ENCODE data around the gene OR14K1.
"Not testable (repeated sequence)": the region's sequence is repeated elsewhere in the genome, so short reads cannot be mapped to it uniquely, and the experiment has no call there.

OR14K1 gene

DNA sequence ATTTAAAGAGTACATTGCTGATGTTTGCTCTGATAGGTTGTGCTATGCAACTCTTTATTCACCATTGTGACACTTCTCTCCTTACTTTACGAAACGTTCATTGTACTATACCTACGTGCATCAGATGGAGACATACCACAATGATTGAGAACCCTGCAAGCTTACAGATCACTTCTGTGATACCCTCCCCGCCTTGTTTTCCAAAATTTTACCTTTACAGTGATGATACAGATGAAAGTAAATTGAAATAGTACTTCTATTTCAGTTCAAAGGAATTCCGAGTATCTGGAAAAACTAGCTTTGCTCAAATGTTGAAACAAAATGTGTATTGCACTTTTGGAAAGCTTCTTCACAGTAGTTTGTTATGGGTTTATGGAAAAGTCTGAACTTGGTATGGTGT, 3.3 kb downstream of the OR14K1 start:
- TF ChIP-seq CTCF (IDR thresholded peaks at IDR 0.05; ENCODE audit: extremely low read depth, missing control alignments): no peak
- no peak for DNase-seq (ENCODE audit: low spot score)

- DNase-seq (ENCODE audit: low spot score): not testable (repeated sequence)
Observed at GRCh38 chr1:247742215-247742760, 3.9 kb downstream of the OR14K1 start.

DNA sequence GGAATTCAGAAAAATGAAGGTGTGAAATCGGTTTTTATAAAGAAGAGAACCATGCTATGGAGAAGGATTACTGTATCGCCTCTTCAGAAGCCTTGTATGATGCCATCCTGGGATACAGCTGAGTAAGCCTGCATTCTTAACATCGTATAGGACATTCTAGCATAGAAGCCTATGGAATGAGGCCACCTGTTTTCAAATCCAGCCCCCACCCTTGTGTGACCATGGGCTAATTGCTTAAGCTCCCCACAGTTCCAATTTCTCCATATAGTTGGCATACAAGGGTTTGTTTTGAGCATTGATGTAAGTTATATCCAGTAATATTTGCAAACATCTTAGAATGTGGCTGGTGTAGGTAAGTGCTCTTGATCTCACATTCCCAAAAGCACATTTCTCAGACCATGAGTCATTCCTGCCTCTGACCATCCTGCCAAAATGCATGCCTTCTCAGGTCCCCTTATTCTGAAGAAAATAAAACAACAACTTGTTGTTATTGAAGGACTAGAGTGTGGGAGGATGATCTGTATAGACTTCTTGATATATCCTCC, 8.0 kb downstream of the OR14K1 start:
- DNase-seq (ENCODE audit: low spot score): no peak
- no peak for TF ChIP-seq CTCF (IDR thresholded peaks at IDR 0.05; ENCODE audit: extremely low read depth, missing control alignments)

DNA sequence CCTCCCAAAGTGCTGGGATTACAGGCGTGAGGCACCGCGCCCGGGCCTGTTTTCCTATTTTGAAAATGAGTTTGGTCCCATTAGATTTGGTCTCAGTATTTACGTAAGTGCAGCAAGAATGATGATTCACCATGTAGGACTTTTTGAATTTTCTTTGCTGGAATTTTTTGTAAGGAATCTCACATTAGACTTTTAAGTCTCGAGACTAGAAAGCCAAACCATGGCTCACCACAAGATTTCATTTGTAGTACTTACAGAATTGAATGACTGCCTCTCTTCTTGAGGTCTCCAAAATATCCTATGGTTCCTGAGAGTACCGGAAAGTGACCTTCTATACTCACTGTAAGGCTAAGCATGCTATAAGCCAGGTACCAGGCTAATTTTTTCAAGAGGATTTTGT, 9.2 kb downstream of the OR14K1 start:
- TF ChIP-seq CTCF (IDR thresholded peaks at IDR 0.05; ENCODE audit: extremely low read depth, missing control alignments): no peak
- no peak for DNase-seq (ENCODE audit: low spot score)

DNA sequence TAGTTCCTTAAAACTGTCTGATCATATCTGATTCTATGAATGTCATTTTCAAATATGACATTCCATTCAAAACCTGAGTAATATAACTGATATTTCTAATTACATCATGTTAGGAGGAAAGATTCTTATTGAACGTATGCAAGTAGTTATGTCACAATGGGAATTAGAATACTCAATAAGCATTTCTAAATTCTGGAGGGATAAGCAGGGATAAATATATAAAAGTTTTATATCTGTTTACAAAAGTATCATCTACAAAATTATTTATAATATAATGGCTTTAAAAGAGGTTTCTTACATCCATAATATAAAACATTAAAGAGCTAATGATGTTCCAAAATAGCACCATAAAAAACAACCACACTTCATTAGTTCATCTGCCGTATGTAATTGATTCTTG, 9.6 kb downstream of the OR14K1 start, which contains the start of gene OR14A2:
TSS of gene OR14A2 (minus strand) at position 101 of the 400 bp plus-strand sequence.
- TF ChIP-seq CTCF (IDR thresholded peaks at IDR 0.05; ENCODE audit: extremely low read depth, missing control alignments): no peak
- no peak for DNase-seq (ENCODE audit: low spot score)

GRCh38 chr1:247749870-247750269, 11.5 kb downstream of the OR14K1 start:
- TF ChIP-seq CTCF (IDR thresholded peaks at IDR 0.05; ENCODE audit: extremely low read depth, missing control alignments): no peak
- DNase-seq (ENCODE audit: low spot score): no peak

DNA sequence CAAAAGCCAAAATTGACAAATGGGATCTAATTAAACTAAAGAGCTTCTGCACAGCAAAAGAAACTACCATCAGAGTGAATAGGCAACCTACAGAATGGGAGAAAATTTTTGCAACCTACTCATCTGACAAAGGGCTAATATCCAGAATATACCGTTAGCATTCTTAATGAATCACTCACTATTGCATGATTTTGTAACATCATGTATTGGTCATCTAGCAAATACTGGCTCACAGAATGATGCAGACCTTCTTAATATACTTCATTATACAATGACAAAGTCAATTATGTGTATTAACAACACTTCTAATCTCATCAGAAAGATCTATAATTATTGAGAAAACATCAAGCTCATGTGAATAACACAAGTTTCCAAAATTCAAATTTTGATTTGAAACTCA, 15.9 kb downstream of the OR14K1 start:
- DNase-seq (ENCODE audit: low spot score): not testable (repeated sequence)

DNA sequence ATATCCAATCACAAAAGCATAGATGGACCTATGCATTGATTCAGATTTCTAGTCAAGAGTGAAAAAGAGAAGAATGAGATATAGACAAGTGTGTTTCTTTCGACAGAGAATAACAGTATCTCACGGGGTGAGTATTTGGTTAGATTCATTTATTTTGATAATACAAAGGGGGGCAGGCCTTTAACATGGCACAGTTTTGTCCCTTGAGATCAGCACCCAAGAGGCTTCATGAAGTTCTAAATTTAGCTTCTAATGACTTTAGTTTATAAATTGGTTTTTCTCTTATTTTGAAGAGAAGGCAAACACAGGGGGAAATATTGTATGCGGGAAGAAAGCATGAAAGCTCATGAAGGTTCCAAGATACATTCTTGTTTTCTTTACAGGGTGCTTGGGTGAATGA, 22.0 kb downstream of the OR14K1 start, which contains the start of gene OR1C1:
TSS of gene OR1C1 (minus strand) at position 101 of the 400 bp plus-strand sequence. CDS start 2,150 bp downstream, outside the sequence.
- DNase-seq (ENCODE audit: low spot score): no peak
- TF ChIP-seq CTCF (IDR thresholded peaks at IDR 0.05; ENCODE audit: extremely low read depth, missing control alignments): no peak

Data from GM20000 (cell line).